NCI-H69 (cell line): ENCODE data around the gene OR5B21.
A peak's percentile ranks its signal among the peaks of the same experiment; 100 is the strongest.

Experiments used
- DNase-seq: peaks from one replicate; lab custom pipeline; 2025; lab: John Stamatoyannopoulos, UW

OR5B21 gene

GRCh38 chr11:58493676-58494075 is 14.2 kb downstream of the OR5B21 start:
- no peak for DNase-seq

GRCh38 chr11:58490827-58491226 is 17.1 kb downstream of the OR5B21 start:
- DNase-seq, result peak; percentile 38

- DNase-seq, result no peak
Measured at GRCh38 chr11:58487170-58487569, 20.7 kb downstream of the OR5B21 start.

DNA sequence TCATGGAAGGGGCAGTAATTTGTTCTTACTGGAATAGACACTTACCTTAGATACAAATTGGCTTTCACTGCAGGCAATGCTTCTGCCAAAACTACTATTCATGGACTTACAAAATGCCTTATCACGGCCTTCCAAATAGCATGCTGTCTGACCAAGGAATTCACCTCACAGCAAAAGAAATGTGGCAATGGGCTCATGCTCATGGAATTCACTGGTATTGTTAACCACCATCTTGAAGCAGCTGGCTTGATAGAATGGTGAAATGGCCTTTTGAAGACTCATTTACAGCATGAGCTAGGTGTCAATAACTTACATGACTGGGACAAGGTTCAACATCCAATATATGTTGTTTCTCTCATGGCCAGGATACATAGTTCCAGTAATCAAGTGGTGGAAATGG is 21.9 kb downstream of the OR5B21 start:
- no peak for DNase-seq

DNA sequence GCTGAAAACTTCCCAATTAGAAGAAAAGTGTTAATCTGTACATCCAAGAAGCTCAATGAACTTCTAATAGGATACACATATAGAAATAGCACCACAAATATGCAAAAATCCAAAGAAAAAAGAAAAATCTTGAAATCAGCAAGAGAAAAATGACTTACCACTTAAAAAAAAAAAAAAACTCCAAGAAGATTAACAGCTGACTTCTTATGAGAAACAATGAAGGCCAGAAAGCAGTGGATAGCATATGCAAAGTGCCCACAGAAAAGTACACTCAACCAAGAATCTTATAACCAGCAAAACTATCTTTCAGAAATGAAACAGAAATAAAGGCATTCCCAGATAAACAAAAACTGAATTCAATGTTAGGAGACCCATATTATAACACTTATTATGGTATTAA is 36.0 kb downstream of the OR5B21 start:
- DNase-seq, result no peak

DNA sequence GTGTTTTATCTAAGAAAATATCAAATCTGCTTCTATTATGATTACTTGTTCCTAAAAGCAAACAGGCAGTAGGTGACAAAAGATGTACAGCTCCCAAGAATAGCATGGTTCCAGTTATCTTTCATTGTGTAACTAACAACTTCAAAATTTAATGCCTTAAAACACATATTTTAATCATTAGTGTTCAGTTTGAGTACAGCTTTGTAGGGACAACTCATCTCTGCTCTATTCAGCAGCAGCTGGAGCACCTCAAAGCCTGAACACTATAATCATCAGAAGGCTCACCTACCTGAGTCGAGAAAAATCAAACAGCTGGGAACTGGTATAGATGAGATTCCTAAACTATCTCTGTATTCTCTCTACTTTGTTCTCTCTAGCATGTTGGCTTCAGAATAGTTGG is 41.6 kb downstream of the OR5B21 start:
- no peak for DNase-seq

DNA sequence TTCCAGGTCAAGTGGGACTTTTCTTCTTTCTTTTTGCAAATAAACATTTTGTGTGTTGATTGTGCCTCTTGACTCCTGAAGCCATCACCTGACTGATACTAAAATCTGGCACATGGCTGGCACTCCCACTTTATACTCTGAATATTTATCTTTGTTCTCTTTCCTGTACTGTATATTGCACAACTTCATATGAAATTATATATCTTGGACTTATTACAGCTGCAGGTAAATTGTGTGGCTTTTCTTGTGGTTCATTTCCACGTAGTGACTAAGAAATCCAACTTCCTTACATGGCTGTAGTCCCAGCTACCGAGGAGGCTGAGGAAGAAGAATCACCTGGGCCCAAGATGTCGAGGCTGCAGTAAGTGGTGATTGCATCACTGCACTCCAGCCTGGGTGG is 42.2 kb downstream of the OR5B21 start:
- DNase-seq, result no peak
